Caco-2 (cell line): ENCODE data around the gene CCDC148. TPM values are rescaled to one million over a fixed set of nuclear protein-coding genes. Genes with fewer than 3 reads are reported as not detected.
"Not testable (repeated sequence)": the region's sequence is repeated elsewhere in the genome, so short reads cannot be mapped to it uniquely, and the experiment has no call there.

Experiments used
- BruUV-seq: library from RNA; stranded (reverse); fragments of 400-500 nt; replicated peaks from 2 replicates; lab custom pipeline; 2021; lab: Mats Ljungman, UMichigan
- CTCF ChIA-PET: fragments of 300-600 bp; sonication (Branson Sonifier 250); formaldehyde crosslinking; loops from one replicate; lab custom pipeline; 2022; ENCODE audit warnings: antibody characterized with exemption; lab: Charles Lee
- POLR2A ChIA-PET: fragments of 300-600 bp; sonication (Branson Sonifier 250); formaldehyde crosslinking; loops from one replicate; lab custom pipeline; 2022; ENCODE audit warnings: antibody characterized with exemption; lab: Charles Lee
- DNase-seq, 2 experiments: peaks; one replicate each; pipeline versions ENCODE4 v3.0.0 to v3.0.0-alpha.2; 2020 to 2022
- H3K27me3 ChIP-seq: replicated peaks from 2 replicates; pipeline ENCODE4 v1.6.0; 2011; ENCODE audit warnings: low read length; ENCODE audit not compliant: control insufficient read depth, insufficient read depth
- H3K36me3 ChIP-seq: 2 replicates; pipeline ENCODE4 v1.5.1; 2011; ENCODE audit warnings: low read length; ENCODE audit not compliant: control insufficient read depth, insufficient read depth
- H3K4me1 ChIP-seq: fragments of 250-450 bp; sonication (Bioruptor Pico); 2 replicates; pipeline ENCODE4 v1.5.1; 2020; ENCODE audit warnings: mild to moderate bottlenecking
- H3K4me3 ChIP-seq: 2 replicates; pipeline ENCODE4 v1.5.1; 2011; ENCODE audit warnings: low read depth, mild to moderate bottlenecking, control low read depth, low read length
- H3K9me3 ChIP-seq: fragments of 250-450 bp; sonication (Bioruptor Pico); 2 replicates; pipeline ENCODE4 v1.5.1; 2020; ENCODE audit warnings: mild to moderate bottlenecking, moderate library complexity
- H3K27ac Mint-ChIP-seq: one replicate; pipeline ENCODE4 v1.8.0; 2022; ENCODE audit warnings: mixed read lengths; ENCODE audit not compliant: unreplicated experiment
- H3K27me3 Mint-ChIP-seq: one replicate; pipeline ENCODE4 v1.8.0; 2022; ENCODE audit warnings: mixed read lengths; ENCODE audit not compliant: insufficient read depth, unreplicated experiment
- H3K36me3 Mint-ChIP-seq: one replicate; pipeline ENCODE4 v1.8.0; 2022; ENCODE audit warnings: mild to moderate bottlenecking, mixed read lengths; ENCODE audit not compliant: insufficient read depth, unreplicated experiment
- H3K4me1 Mint-ChIP-seq: one replicate; pipeline ENCODE4 v1.8.0; 2022; ENCODE audit warnings: low read depth, mixed read lengths; ENCODE audit not compliant: unreplicated experiment
- H3K4me3 Mint-ChIP-seq: one replicate; pipeline ENCODE4 v1.8.0; 2022; ENCODE audit warnings: mild to moderate bottlenecking, moderate library complexity, mixed read lengths; ENCODE audit not compliant: unreplicated experiment
- H3K9me3 Mint-ChIP-seq: one replicate; pipeline ENCODE4 v1.8.0; 2022; ENCODE audit warnings: mixed read lengths; ENCODE audit not compliant: unreplicated experiment
- CTCF ChIP-seq, 2 experiments: fragments of 200-600 bp in 1 of 2; IDR thresholded peaks; 1 replicate in 1 of 2; 2 replicates in 1 of 2; pipeline versions ENCODE4 v1.5.1 to v1.8.0; 2011 to 2022; ENCODE audit warnings: antibody characterized with exemption in 1 of 2, control low read depth in 1 of 2, inconsistent platforms in 1 of 2, low read depth in 1 of 2, low read length in 1 of 2, mild to moderate bottlenecking in 1 of 2, moderate library complexity in 1 of 2; ENCODE audit not compliant: insufficient read depth in 1 of 2, severe bottlenecking in 1 of 2, unreplicated experiment in 1 of 2
- intact Hi-C: fragments of 100-400 bp; cut with micrococcal nuclease; formaldehyde crosslinking; loops from one replicate; pipeline ENCODE4 v1.10.0; 2022; ENCODE audit not compliant: unreplicated experiment
- total RNA-seq: library from RNA; stranded (reverse); gene quantifications from 2 replicates; pipeline ENCODE4 v1.2.3, GENCODE V29; 2022

Gene CCDC148
- total RNA-seq, 1 experiment from 2014 or later = 6.3 TPM

GRCh38 chr2:158433716-158434115 is 22.8 kb downstream of the CCDC148 start:
- H3K36me3 Mint-ChIP-seq, H3K4me3 Mint-ChIP-seq, intact Hi-C loops, H3K27ac Mint-ChIP-seq, CTCF ChIA-PET, H3K27me3 Mint-ChIP-seq, BruUV-seq, H3K4me3 ChIP-seq, H3K4me1 Mint-ChIP-seq, H3K36me3 ChIP-seq, H3K27me3 ChIP-seq, H3K4me1 ChIP-seq, POLR2A ChIA-PET, DNase-seq: not testable (repeated sequence)
- H3K9me3 Mint-ChIP-seq = peaks cover 21% of the 10 kb centered on the region
- peaks cover 11% of the 10 kb centered on the region for H3K9me3 ChIP-seq

GRCh38 chr2:158432117-158432516 is 24.4 kb downstream of the CCDC148 start:
- Histone ChIP-seq H3K4me1 (no peaks in the 10 kb centered on the region), H3K4me3 (no peak overlapping the region), H3K36me3 (no peaks in the 10 kb centered on the region), H3K27me3 (no peaks in the 10 kb centered on the region; the same call in 1 of the 2 replicates), H3K9me3 (peaks cover 11% of the 10 kb centered on the region)
- no peak for TF ChIP-seq CTCF (IDR thresholded peaks at IDR 0.05; ENCODE audit: insufficient read depth in 1 of 2, low read depth in 1 of 2, low read length in 1 of 2, severe bottlenecking in 1 of 2, unreplicated experiment in 1 of 2)
- Mint-ChIP-seq H3K27ac (no peak overlapping the region), H3K27me3 (no peaks in the 10 kb centered on the region), H3K36me3 (no peaks in the 10 kb centered on the region), H3K4me3 (no peak overlapping the region), H3K9me3 (peaks cover 34% of the 10 kb centered on the region), H3K4me1 (no peaks in the 10 kb centered on the region)
- no peak for DNase-seq
- no TSS peak for BruUV-seq
- intact Hi-C loops = no loop called here
- ChIA-PET CTCF (no interaction called here), POLR2A (no interaction called here)

GRCh38 chr2:158414538-158414937 is 42.0 kb downstream of the CCDC148 start:
- H3K36me3 Mint-ChIP-seq = no peaks in the 10 kb centered on the region
- CTCF ChIA-PET = no interaction called here
- no peaks in the 10 kb centered on the region for H3K27me3 Mint-ChIP-seq
- Histone ChIP-seq H3K4me1 (peaks cover 19% of the 10 kb centered on the region; the same call in 1 of the 2 replicates), H3K36me3 (no peaks in the 10 kb centered on the region), H3K27me3 (no peaks in the 10 kb centered on the region), H3K4me3 (no peak overlapping the region), H3K9me3 (peaks cover 49% of the 10 kb centered on the region)
- H3K4me1 Mint-ChIP-seq = peaks cover 20% of the 10 kb centered on the region
- no TSS peak for BruUV-seq
- peaks cover 57% of the 10 kb centered on the region for H3K9me3 Mint-ChIP-seq
- H3K4me3 Mint-ChIP-seq = no peak overlapping the region
- TF ChIP-seq CTCF (IDR thresholded peaks at IDR 0.05; ENCODE audit: insufficient read depth in 1 of 2, low read depth in 1 of 2, low read length in 1 of 2, severe bottlenecking in 1 of 2, unreplicated experiment in 1 of 2) = no peak
- intact Hi-C loops = loop anchor here (2.0 kb wide), 1 partner anchor 44 kb away; no protein-coding TSS in a partner anchor
- DNase-seq = no peak
- H3K27ac Mint-ChIP-seq = no peak overlapping the region
- POLR2A ChIA-PET = no interaction called here

GRCh38 chr2:158413581-158413980 is 43.0 kb downstream of the CCDC148 start:
- Mint-ChIP-seq H3K4me3 (no peak overlapping the region), H3K27ac (no peak overlapping the region), H3K4me1 (peaks cover 20% of the 10 kb centered on the region), H3K36me3 (no peaks in the 10 kb centered on the region), H3K9me3 (peaks cover 57% of the 10 kb centered on the region), H3K27me3 (no peaks in the 10 kb centered on the region)
- Histone ChIP-seq H3K27me3 (no peaks in the 10 kb centered on the region), H3K36me3 (no peaks in the 10 kb centered on the region), H3K4me3 (no peak overlapping the region), H3K9me3 (peaks cover 46% of the 10 kb centered on the region), H3K4me1 (peaks cover 19% of the 10 kb centered on the region; the same call in 1 of the 2 replicates)
- no peak for TF ChIP-seq CTCF (IDR thresholded peaks at IDR 0.05; ENCODE audit: insufficient read depth in 1 of 2, low read depth in 1 of 2, low read length in 1 of 2, severe bottlenecking in 1 of 2, unreplicated experiment in 1 of 2)
- ChIA-PET CTCF (no interaction called here), POLR2A (no interaction called here)
- no peak for DNase-seq
- intact Hi-C loops = no loop called here
- no TSS peak for BruUV-seq
